HepG2 (cell line): ENCODE data around the gene KHNYN. TPM values are rescaled to one million over a fixed set of nuclear protein-coding genes. Genes with fewer than 3 reads are reported as not detected.
A peak's percentile ranks its signal among the peaks of the same experiment; 100 is the strongest.

ENCODE experiments used
- ATF5 ChIP-seq: sonication (generic); formaldehyde crosslinking; IDR thresholded peaks from 2 replicates; pipeline ENCODE4 v1.4.0; 2020; ENCODE audit warnings: mild to moderate bottlenecking, low read depth, missing genetic modification reagents
- CHCHD3 ChIP-seq: sonication (generic); formaldehyde crosslinking; IDR thresholded peaks from 2 replicates; pipeline ENCODE4 v1.8.0; 2022; ENCODE audit warnings: mild to moderate bottlenecking, missing genetic modification reagents, moderate library complexity
- KDM1A ChIP-seq: IDR thresholded peaks from 2 replicates; pipeline ENCODE4 v1.6.1; 2016; ENCODE audit warnings: missing compliant biosample characterization
- POLR2AphosphoS2 ChIP-seq: IDR thresholded peaks from 2 replicates; pipeline ENCODE4 v1.6.1; 2011; ENCODE audit warnings: low read depth, low read length, improper control_type of control experiment
- SNAI1 ChIP-seq: sonication (generic); formaldehyde crosslinking; IDR thresholded peaks from 2 replicates; pipeline ENCODE4 v1.5.0; 2020; ENCODE audit warnings: mild to moderate bottlenecking, missing genetic modification reagents, borderline replicate concordance
- SRSF4 ChIP-seq: fragments of 200-400 bp; formaldehyde crosslinking; IDR thresholded peaks from one replicate; pipeline ENCODE4 v1.6.1; 2018; ENCODE audit warnings: mild to moderate bottlenecking, low read depth, low read length, moderate library complexity; ENCODE audit not compliant: poor library complexity, severe bottlenecking
- TERF1 ChIP-seq: sonication (generic); formaldehyde crosslinking; IDR thresholded peaks from 2 replicates; pipeline ENCODE4 v1.8.0; 2022; ENCODE audit warnings: mild to moderate bottlenecking, missing genetic modification reagents, moderate library complexity
- U2AF2 ChIP-seq: fragments of 200-400 bp; formaldehyde crosslinking; IDR thresholded peaks from 2 replicates; pipeline ENCODE4 v1.6.1; 2017; ENCODE audit warnings: low read depth, mild to moderate bottlenecking, low read length
- ZBTB25 ChIP-seq: IDR thresholded peaks from 2 replicates; pipeline ENCODE4 v1.6.1; 2018; ENCODE audit warnings: missing genetic modification reagents
- ZFP1 ChIP-seq: IDR thresholded peaks from 2 replicates; pipeline ENCODE4 v1.6.1; 2016
- ZKSCAN8 ChIP-seq: IDR thresholded peaks from 2 replicates; pipeline ENCODE4 v1.6.1; 2016; ENCODE audit warnings: borderline replicate concordance, missing genetic modification reagents, missing compliant biosample characterization
- ZNF264 ChIP-seq: sonication (generic); formaldehyde crosslinking; IDR thresholded peaks from 2 replicates; pipeline ENCODE4 v1.4.0; 2020; ENCODE audit warnings: missing genetic modification reagents
- ZNF329 ChIP-seq: sonication (generic); formaldehyde crosslinking; IDR thresholded peaks from 2 replicates; pipeline ENCODE4 v1.9.0; 2021; ENCODE audit warnings: low read depth, mild to moderate bottlenecking, missing genetic modification reagents
- ZNF530 ChIP-seq: sonication (generic); formaldehyde crosslinking; IDR thresholded peaks from 2 replicates; pipeline ENCODE4 v1.5.0; 2020; ENCODE audit warnings: low read depth, mild to moderate bottlenecking, missing genetic modification reagents
- ZNF619 ChIP-seq: sonication (generic); formaldehyde crosslinking; IDR thresholded peaks from 2 replicates; pipeline ENCODE4 v1.4.0; 2020; ENCODE audit warnings: mild to moderate bottlenecking, missing genetic modification reagents
- ZNF839 ChIP-seq: sonication (generic); formaldehyde crosslinking; IDR thresholded peaks from 2 replicates; pipeline ENCODE4 v1.4.0; 2020; ENCODE audit warnings: missing genetic modification reagents, mild to moderate bottlenecking, borderline replicate concordance
- polyA plus RNA-seq, 8 experiments: library from polyadenylated mRNA; depleted of rRNA in 3 of 8; stranded (reverse) in 7 of 8; unstranded in 1 of 8; fragments of >200 nt; fragmentation: Illumina TruSeq in 4 of 8; extraction: Trizol in 4 of 8; gene quantifications; 2 replicates each; pipeline versions ENCODE4 v1.2.1 to v1.2.3, GENCODE V29; 2011 to 2016; ENCODE audit warnings: low read depth in 4 of 8, missing spikeins in 1 of 8, mixed read lengths in 1 of 8; ENCODE audit not compliant: insufficient read depth in 1 of 8
- total RNA-seq, 5 experiments: library from RNA; depleted of rRNA; stranded (reverse); fragments of >200 nt; fragmentation: Illumina TruSeq; extraction: Trizol; gene quantifications; 2 replicates each; pipeline ENCODE4 v1.2.3, GENCODE V29; 2016; ENCODE audit warnings: low read depth in 1 of 5
- TF ChIP-seq, protein P1 (sequence below): sonication (generic); formaldehyde crosslinking; IDR thresholded peaks from 2 replicates; pipeline ENCODE4 v1.5.0; 2020; ENCODE audit warnings: mild to moderate bottlenecking, missing genetic modification reagents
- TF ChIP-seq, protein P2 (sequence below): sonication (generic); formaldehyde crosslinking; IDR thresholded peaks from 2 replicates; pipeline ENCODE4 v1.4.0; 2020; ENCODE audit warnings: missing genetic modification reagents
- TF ChIP-seq, protein P3 (sequence below): sonication (generic); formaldehyde crosslinking; IDR thresholded peaks from 2 replicates; pipeline ENCODE4 v1.9.0; 2021; ENCODE audit warnings: missing genetic modification reagents, borderline replicate concordance

Gene KHNYN
- total and polyA plus RNA-seq, 2 of the 13 experiments (the other 11 are each of a cell fraction or from before 2014, with no cell fraction given) = 52.8 to 75.7 TPM

- no peak for TF ChIP-seq SRSF4
- TF ChIP-seq POLR2AphosphoS2 = no peak
- TF ChIP-seq ZKSCAN8 (CRISPR knock-in tag) = no peak
- TF ChIP-seq U2AF2 = no peak
- TF ChIP-seq ATF5 = no peak
- no peak for TF ChIP-seq ZNF530
- TF ChIP-seq SNAI1 (CRISPR knock-in tag) = no peak
- TF ChIP-seq TERF1 (CRISPR knock-in tag) = no peak
- TF ChIP-seq CHCHD3 (CRISPR knock-in tag) = no peak
- TF ChIP-seq, protein P1, sequence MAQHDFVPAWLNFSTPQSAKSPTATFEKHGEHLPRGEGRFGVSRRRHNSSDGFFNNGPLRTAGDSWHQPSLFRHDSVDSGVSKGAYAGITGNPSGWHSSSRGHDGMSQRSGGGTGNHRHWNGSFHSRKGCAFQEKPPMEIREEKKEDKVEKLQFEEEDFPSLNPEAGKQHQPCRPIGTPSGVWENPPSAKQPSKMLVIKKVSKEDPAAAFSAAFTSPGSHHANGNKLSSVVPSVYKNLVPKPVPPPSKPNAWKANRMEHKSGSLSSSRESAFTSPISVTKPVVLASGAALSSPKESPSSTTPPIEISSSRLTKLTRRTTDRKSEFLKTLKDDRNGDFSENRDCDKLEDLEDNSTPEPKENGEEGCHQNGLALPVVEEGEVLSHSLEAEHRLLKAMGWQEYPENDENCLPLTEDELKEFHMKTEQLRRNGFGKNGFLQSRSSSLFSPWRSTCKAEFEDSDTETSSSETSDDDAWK = no peak
- TF ChIP-seq ZNF619 (CRISPR knock-in tag) = 0 out of 2 replicates have a peak, but pooled peaks have one; percentile 23
- TF ChIP-seq ZNF839 = 0 out of 2 replicates have a peak, but pooled peaks have one; percentile 40
- TF ChIP-seq ZFP1 (CRISPR knock-in tag) = no peak
- TF ChIP-seq, protein P2, sequence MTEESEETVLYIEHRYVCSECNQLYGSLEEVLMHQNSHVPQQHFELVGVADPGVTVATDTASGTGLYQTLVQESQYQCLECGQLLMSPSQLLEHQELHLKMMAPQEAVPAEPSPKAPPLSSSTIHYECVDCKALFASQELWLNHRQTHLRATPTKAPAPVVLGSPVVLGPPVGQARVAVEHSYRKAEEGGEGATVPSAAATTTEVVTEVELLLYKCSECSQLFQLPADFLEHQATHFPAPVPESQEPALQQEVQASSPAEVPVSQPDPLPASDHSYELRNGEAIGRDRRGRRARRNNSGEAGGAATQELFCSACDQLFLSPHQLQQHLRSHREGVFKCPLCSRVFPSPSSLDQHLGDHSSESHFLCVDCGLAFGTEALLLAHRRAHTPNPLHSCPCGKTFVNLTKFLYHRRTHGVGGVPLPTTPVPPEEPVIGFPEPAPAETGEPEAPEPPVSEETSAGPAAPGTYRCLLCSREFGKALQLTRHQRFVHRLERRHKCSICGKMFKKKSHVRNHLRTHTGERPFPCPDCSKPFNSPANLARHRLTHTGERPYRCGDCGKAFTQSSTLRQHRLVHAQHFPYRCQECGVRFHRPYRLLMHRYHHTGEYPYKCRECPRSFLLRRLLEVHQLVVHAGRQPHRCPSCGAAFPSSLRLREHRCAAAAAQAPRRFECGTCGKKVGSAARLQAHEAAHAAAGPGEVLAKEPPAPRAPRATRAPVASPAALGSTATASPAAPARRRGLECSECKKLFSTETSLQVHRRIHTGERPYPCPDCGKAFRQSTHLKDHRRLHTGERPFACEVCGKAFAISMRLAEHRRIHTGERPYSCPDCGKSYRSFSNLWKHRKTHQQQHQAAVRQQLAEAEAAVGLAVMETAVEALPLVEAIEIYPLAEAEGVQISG (CRISPR knock-in tag) = no peak
- no peak for TF ChIP-seq KDM1A (CRISPR knock-in tag)
- no peak for TF ChIP-seq ZBTB25 (CRISPR knock-in tag)
- TF ChIP-seq, protein P3, sequence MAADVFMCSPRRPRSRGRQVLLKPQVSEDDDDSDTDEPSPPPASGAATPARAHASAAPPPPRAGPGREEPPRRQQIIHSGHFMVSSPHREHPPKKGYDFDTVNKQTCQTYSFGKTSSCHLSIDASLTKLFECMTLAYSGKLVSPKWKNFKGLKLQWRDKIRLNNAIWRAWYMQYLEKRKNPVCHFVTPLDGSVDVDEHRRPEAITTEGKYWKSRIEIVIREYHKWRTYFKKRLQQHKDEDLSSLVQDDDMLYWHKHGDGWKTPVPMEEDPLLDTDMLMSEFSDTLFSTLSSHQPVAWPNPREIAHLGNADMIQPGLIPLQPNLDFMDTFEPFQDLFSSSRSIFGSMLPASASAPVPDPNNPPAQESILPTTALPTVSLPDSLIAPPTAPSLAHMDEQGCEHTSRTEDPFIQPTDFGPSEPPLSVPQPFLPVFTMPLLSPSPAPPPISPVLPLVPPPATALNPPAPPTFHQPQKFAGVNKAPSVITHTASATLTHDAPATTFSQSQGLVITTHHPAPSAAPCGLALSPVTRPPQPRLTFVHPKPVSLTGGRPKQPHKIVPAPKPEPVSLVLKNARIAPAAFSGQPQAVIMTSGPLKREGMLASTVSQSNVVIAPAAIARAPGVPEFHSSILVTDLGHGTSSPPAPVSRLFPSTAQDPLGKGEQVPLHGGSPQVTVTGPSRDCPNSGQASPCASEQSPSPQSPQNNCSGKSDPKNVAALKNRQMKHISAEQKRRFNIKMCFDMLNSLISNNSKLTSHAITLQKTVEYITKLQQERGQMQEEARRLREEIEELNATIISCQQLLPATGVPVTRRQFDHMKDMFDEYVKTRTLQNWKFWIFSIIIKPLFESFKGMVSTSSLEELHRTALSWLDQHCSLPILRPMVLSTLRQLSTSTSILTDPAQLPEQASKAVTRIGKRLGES = no peak
- no peak for TF ChIP-seq ZNF329
- TF ChIP-seq ZNF264 (CRISPR knock-in tag) = peak; percentile 100
Observed at GRCh38 chr14:24390701-24391468, 38.9 kb upstream of the KHNYN start (continued).
